ENCODE data around the gene IFFO2.

DNA sequence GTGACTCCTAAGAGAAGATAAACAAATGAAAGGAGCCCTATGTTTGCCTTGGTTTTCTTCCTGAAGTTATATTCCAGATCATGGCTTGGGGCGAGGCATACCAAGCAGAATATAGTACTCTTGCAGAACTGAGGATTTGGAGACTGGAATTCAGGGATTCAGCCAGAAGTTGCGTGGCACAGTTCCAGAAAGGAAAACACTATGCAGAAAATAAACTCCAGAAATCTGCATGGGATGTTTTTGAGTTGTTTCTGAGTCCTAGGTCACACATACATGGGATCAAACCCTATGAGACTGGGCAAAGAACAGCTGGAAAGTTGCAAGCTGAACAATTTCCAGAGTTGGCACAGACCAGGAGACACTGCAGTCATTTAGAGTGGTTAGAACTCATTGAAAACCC, 42.9 kb upstream of the IFFO2 start:
- TF ChIP-seq, protein P1, sequence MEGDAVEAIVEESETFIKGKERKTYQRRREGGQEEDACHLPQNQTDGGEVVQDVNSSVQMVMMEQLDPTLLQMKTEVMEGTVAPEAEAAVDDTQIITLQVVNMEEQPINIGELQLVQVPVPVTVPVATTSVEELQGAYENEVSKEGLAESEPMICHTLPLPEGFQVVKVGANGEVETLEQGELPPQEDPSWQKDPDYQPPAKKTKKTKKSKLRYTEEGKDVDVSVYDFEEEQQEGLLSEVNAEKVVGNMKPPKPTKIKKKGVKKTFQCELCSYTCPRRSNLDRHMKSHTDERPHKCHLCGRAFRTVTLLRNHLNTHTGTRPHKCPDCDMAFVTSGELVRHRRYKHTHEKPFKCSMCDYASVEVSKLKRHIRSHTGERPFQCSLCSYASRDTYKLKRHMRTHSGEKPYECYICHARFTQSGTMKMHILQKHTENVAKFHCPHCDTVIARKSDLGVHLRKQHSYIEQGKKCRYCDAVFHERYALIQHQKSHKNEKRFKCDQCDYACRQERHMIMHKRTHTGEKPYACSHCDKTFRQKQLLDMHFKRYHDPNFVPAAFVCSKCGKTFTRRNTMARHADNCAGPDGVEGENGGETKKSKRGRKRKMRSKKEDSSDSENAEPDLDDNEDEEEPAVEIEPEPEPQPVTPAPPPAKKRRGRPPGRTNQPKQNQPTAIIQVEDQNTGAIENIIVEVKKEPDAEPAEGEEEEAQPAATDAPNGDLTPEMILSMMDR (IDR thresholded peaks at IDR 0.05): no peak
- no peak for TF ChIP-seq POLR2A (IDR thresholded peaks at IDR 0.05)
